ENCODE results near the gene MSTN.

GRCh38 chr2:190110699-190111098, 48.2 kb upstream of the MSTN start:
- TF ChIP-seq, protein P1, sequence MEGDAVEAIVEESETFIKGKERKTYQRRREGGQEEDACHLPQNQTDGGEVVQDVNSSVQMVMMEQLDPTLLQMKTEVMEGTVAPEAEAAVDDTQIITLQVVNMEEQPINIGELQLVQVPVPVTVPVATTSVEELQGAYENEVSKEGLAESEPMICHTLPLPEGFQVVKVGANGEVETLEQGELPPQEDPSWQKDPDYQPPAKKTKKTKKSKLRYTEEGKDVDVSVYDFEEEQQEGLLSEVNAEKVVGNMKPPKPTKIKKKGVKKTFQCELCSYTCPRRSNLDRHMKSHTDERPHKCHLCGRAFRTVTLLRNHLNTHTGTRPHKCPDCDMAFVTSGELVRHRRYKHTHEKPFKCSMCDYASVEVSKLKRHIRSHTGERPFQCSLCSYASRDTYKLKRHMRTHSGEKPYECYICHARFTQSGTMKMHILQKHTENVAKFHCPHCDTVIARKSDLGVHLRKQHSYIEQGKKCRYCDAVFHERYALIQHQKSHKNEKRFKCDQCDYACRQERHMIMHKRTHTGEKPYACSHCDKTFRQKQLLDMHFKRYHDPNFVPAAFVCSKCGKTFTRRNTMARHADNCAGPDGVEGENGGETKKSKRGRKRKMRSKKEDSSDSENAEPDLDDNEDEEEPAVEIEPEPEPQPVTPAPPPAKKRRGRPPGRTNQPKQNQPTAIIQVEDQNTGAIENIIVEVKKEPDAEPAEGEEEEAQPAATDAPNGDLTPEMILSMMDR (IDR thresholded peaks at IDR 0.05): no peak
- no peak for TF ChIP-seq POLR2A (IDR thresholded peaks at IDR 0.05)
